Measurements from ENCODE around the gene OSBPL9. TPM values are rescaled to one million over a fixed set of nuclear protein-coding genes. Genes with fewer than 3 reads are reported as not detected.

Gene OSBPL9
- total and polyA plus RNA-seq, 10 of the 15 experiments (the other 5 are each of a cell fraction or from before 2014, with no cell fraction given): 25.9 to 156 (median 108) TPM

DNA sequence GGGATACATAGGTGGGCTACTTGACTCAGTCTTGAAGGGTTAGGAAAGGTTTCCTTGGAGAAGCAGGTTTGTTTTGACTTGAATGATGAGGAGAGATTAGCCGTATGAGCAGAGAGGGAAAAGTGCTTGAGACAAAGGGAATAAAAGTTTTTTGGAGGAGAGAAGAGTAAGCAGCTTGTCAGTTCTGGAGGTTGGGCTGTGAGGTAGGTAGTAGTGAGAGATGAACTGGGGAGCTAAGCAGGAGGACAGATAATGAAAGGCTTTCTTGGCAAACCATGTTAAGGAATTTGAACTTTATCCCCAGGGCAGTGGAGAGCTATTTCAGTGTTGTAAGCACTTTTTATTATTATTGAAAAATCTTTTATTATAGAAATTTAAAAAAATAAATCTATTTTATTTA is 3.6 kb downstream of the OSBPL9 start:
- ChIA-PET CTCF (interaction anchor here (1.0 to 6.6 kb wide), 2 partner anchors 27 to 148 kb away, joined by 3 to 64 read pairs; no protein-coding TSS in a partner anchor), POLR2A (no interaction called here), RAD21 (ENCODE audit: unreplicated experiment) (interaction anchor here (0.5 to 0.7 kb wide), 3 partner anchors 149 to 277 kb away, joined by 3 read pairs; no protein-coding TSS in a partner anchor), SMC1A (ENCODE audit: uncharacterized antibody, unreplicated experiment) (interaction anchor here (1.4 to 11.9 kb wide), 3 partner anchors 10 to 148 kb away, joined by 4 to 95 read pairs (median 7); no protein-coding TSS in a partner anchor)
- no peak for FAIRE-seq
- no peak for DNase-seq (ENCODE audit: low read depth, low spot score)
- 94% methylated on average over 1 of the region's 1 CpG for WGBS (ENCODE audit: insufficient coverage, insufficient replicate concordance, low lambda C conversion rate, missing lambda C conversion rate)
- Histone ChIP-seq H3K4me3 (no peak overlapping the region), H3K9ac (ENCODE audit: control insufficient read depth, insufficient read depth, low read length) (no peak overlapping the region), H3K4me1 (ENCODE audit: control insufficient read depth, insufficient read depth, low read length) (no peaks in the 10 kb centered on the region), H3K4me2 (ENCODE audit: control insufficient read depth, insufficient read depth) (no peak overlapping the region), H3K27me3 (replicated peaks in 1 of 2; ENCODE audit: control insufficient read depth in 2 of 2, insufficient read depth in 2 of 2, low read length in 1 of 2) (no peaks in the 10 kb centered on the region), H3K36me3 (ENCODE audit: control insufficient read depth in 2 of 2, insufficient read depth in 2 of 2, low read length in 1 of 2) (no peaks in the 10 kb centered on the region), H2AFZ (ENCODE audit: control insufficient read depth, low read depth, low read length) (no peak overlapping the region), H3K79me2 (ENCODE audit: control insufficient read depth, insufficient read depth, low read length) (peaks cover 10% of the 10 kb centered on the region), H3K27ac (ENCODE audit: control insufficient read depth, insufficient read depth) (no peak overlapping the region), H4K20me1 (ENCODE audit: control insufficient read depth, insufficient read depth) (no peaks in the 10 kb centered on the region), H3K9me3 (replicated peaks; ENCODE audit: control insufficient read depth, insufficient read depth, low read length) (no peaks in the 10 kb centered on the region)
- no TSS peak for BruUV-seq (replicated peaks)
- ATAC-seq: no peak
- intact Hi-C loops (cut with micrococcal nuclease; ENCODE audit: unreplicated experiment) (loop anchor here (10.0 kb wide), 1 partner anchor 114 kb away; no protein-coding TSS in a partner anchor), in situ Hi-C loops (cut with MboI) (no loop called here)
- TF ChIP-seq, protein P1, sequence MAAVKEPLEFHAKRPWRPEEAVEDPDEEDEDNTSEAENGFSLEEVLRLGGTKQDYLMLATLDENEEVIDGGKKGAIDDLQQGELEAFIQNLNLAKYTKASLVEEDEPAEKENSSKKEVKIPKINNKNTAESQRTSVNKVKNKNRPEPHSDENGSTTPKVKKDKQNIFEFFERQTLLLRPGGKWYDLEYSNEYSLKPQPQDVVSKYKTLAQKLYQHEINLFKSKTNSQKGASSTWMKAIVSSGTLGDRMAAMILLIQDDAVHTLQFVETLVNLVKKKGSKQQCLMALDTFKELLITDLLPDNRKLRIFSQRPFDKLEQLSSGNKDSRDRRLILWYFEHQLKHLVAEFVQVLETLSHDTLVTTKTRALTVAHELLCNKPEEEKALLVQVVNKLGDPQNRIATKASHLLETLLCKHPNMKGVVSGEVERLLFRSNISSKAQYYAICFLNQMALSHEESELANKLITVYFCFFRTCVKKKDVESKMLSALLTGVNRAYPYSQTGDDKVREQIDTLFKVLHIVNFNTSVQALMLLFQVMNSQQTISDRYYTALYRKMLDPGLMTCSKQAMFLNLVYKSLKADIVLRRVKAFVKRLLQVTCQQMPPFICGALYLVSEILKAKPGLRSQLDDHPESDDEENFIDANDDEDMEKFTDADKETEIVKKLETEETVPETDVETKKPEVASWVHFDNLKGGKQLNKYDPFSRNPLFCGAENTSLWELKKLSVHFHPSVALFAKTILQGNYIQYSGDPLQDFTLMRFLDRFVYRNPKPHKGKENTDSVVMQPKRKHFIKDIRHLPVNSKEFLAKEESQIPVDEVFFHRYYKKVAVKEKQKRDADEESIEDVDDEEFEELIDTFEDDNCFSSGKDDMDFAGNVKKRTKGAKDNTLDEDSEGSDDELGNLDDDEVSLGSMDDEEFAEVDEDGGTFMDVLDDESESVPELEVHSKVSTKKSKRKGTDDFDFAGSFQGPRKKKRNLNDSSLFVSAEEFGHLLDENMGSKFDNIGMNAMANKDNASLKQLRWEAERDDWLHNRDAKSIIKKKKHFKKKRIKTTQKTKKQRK (IDR thresholded peaks at IDR 0.05; ENCODE audit: low read depth, low read length): no peak
- TF ChIP-seq RB1 (IDR thresholded peaks at IDR 0.05; ENCODE audit: borderline replicate concordance): no peak
- no peak for TF ChIP-seq RAD51 (IDR thresholded peaks at IDR 0.05)
- TF ChIP-seq, protein P2, sequence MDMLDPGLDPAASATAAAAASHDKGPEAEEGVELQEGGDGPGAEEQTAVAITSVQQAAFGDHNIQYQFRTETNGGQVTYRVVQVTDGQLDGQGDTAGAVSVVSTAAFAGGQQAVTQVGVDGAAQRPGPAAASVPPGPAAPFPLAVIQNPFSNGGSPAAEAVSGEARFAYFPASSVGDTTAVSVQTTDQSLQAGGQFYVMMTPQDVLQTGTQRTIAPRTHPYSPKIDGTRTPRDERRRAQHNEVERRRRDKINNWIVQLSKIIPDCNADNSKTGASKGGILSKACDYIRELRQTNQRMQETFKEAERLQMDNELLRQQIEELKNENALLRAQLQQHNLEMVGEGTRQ (IDR thresholded peaks at IDR 0.05; ENCODE audit: borderline replicate concordance, low read depth, low read length): no peak
- no peak for TF ChIP-seq PAX8 (IDR thresholded peaks at IDR 0.05)
- no peak for TF ChIP-seq CREB1 (IDR thresholded peaks at IDR 0.05; ENCODE audit: low read depth)
- no peak for TF ChIP-seq MYC (IDR thresholded peaks at IDR 0.05; ENCODE audit: insufficient read depth, insufficient read length, insufficient replicate concordance, low read length, severe bottlenecking)
- TF ChIP-seq ZNF384 (IDR thresholded peaks at IDR 0.05; ENCODE audit: borderline replicate concordance, low read depth, low read length): no peak
- TF ChIP-seq PML (IDR thresholded peaks at IDR 0.05; ENCODE audit: low read length): no peak
- TF ChIP-seq HDAC6 (IDR thresholded peaks at IDR 0.05; ENCODE audit: unreplicated experiment): no peak
- TF ChIP-seq NFXL1 (IDR thresholded peaks at IDR 0.05; ENCODE audit: borderline replicate concordance): no peak
- TF ChIP-seq, protein P3, sequence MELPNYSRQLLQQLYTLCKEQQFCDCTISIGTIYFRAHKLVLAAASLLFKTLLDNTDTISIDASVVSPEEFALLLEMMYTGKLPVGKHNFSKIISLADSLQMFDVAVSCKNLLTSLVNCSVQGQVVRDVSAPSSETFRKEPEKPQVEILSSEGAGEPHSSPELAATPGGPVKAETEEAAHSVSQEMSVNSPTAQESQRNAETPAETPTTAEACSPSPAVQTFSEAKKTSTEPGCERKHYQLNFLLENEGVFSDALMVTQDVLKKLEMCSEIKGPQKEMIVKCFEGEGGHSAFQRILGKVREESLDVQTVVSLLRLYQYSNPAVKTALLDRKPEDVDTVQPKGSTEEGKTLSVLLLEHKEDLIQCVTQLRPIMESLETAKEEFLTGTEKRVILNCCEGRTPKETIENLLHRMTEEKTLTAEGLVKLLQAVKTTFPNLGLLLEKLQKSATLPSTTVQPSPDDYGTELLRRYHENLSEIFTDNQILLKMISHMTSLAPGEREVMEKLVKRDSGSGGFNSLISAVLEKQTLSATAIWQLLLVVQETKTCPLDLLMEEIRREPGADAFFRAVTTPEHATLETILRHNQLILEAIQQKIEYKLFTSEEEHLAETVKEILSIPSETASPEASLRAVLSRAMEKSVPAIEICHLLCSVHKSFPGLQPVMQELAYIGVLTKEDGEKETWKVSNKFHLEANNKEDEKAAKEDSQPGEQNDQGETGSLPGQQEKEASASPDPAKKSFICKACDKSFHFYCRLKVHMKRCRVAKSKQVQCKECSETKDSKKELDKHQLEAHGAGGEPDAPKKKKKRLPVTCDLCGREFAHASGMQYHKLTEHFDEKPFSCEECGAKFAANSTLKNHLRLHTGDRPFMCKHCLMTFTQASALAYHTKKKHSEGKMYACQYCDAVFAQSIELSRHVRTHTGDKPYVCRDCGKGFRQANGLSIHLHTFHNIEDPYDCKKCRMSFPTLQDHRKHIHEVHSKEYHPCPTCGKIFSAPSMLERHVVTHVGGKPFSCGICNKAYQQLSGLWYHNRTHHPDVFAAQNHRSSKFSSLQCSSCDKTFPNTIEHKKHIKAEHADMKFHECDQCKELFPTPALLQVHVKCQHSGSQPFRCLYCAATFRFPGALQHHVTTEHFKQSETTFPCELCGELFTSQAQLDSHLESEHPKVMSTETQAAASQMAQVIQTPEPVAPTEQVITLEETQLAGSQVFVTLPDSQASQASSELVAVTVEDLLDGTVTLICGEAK (IDR thresholded peaks at IDR 0.05; ENCODE audit: borderline replicate concordance): no peak
- no peak for TF ChIP-seq SIX5 (IDR thresholded peaks at IDR 0.05; ENCODE audit: low read depth, low read length, severe bottlenecking)
- no peak for TF ChIP-seq ZSCAN29 (IDR thresholded peaks at IDR 0.05)
- TF ChIP-seq, protein P4, sequence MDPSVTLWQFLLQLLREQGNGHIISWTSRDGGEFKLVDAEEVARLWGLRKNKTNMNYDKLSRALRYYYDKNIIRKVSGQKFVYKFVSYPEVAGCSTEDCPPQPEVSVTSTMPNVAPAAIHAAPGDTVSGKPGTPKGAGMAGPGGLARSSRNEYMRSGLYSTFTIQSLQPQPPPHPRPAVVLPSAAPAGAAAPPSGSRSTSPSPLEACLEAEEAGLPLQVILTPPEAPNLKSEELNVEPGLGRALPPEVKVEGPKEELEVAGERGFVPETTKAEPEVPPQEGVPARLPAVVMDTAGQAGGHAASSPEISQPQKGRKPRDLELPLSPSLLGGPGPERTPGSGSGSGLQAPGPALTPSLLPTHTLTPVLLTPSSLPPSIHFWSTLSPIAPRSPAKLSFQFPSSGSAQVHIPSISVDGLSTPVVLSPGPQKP (IDR thresholded peaks at IDR 0.05; ENCODE audit: low read depth, low read length): no peak
